Endothelial cell (in vitro differentiated cells): ENCODE measurements around the gene PALD1. TPM values are rescaled to one million over a fixed set of nuclear protein-coding genes. Genes with fewer than 3 reads are reported as not detected.

Experiments used
- DNase-seq: peaks from one replicate; pipeline ENCODE4 v3.0.0; 2021; ENCODE audit warnings: low spot score
- H3K27ac Mint-ChIP-seq: one replicate; pipeline ENCODE4 v1.8.0; 2021; ENCODE audit warnings: mixed read lengths, inconsistent platforms; ENCODE audit not compliant: unreplicated experiment
- H3K27me3 Mint-ChIP-seq: one replicate; pipeline ENCODE4 v1.8.0; 2021; ENCODE audit warnings: mild to moderate bottlenecking, moderate library complexity, mixed read lengths, inconsistent platforms; ENCODE audit not compliant: unreplicated experiment
- H3K36me3 Mint-ChIP-seq: one replicate; pipeline ENCODE4 v1.8.0; 2021; ENCODE audit warnings: mild to moderate bottlenecking, low read depth, mixed read lengths, inconsistent platforms; ENCODE audit not compliant: unreplicated experiment
- H3K4me1 Mint-ChIP-seq: one replicate; pipeline ENCODE4 v1.8.0; 2021; ENCODE audit warnings: mild to moderate bottlenecking, mixed read lengths, inconsistent platforms; ENCODE audit not compliant: unreplicated experiment
- H3K4me3 Mint-ChIP-seq: one replicate; pipeline ENCODE4 v1.8.0; 2021; ENCODE audit warnings: mild to moderate bottlenecking, mixed read lengths, inconsistent platforms; ENCODE audit not compliant: unreplicated experiment
- H3K9me3 Mint-ChIP-seq: one replicate; pipeline ENCODE4 v1.8.0; 2021; ENCODE audit warnings: mixed read lengths, inconsistent platforms; ENCODE audit not compliant: unreplicated experiment
- CTCF ChIP-seq: fragments of 200-600 bp; sonication (generic); IDR thresholded peaks from one replicate; pipeline ENCODE4 v1.5.0; 2021; ENCODE audit warnings: antibody characterized with exemption; ENCODE audit not compliant: unreplicated experiment
- total RNA-seq: library from RNA; stranded (reverse); fragmentation: NEBNext Ultra II Directional; extraction: Animal tissue kit (Norgen Biotek cat#: 25700); gene quantifications from one replicate; pipeline ENCODE4 v1.2.1, GENCODE V29; 2021; ENCODE audit not compliant: unreplicated experiment

Gene PALD1
- total RNA-seq, 1 donor from 2014 or later: 166 TPM

- H3K4me3 Mint-ChIP-seq: no peak overlapping the region
- peaks cover 43% of the 10 kb centered on the region for H3K36me3 Mint-ChIP-seq
- peaks cover 48% of the 10 kb centered on the region for H3K4me1 Mint-ChIP-seq
- no peaks in the 10 kb centered on the region for H3K9me3 Mint-ChIP-seq
- DNase-seq: peak; percentile 55
- TF ChIP-seq CTCF: no peak
- peaks cover 24% of the 10 kb centered on the region for H3K27me3 Mint-ChIP-seq
- peak overlapping the region; percentile 13 for H3K27ac Mint-ChIP-seq
Observed at GRCh38 chr10:70537398-70538194, 59.0 kb downstream of the PALD1 start.

GRCh38 chr10:70538195-70538520 lies 59.6 kb downstream of the PALD1 start:
- H3K4me1 Mint-ChIP-seq: peaks cover 44% of the 10 kb centered on the region
- H3K9me3 Mint-ChIP-seq: no peaks in the 10 kb centered on the region
- TF ChIP-seq CTCF: no peak
- H3K4me3 Mint-ChIP-seq: no peak overlapping the region
- peaks cover 45% of the 10 kb centered on the region for H3K36me3 Mint-ChIP-seq
- H3K27ac Mint-ChIP-seq: no peak overlapping the region
- DNase-seq: no peak
- H3K27me3 Mint-ChIP-seq: peaks cover 24% of the 10 kb centered on the region

- no peak overlapping the region for H3K27ac Mint-ChIP-seq
- no peak for TF ChIP-seq CTCF
- H3K4me3 Mint-ChIP-seq: no peak overlapping the region
- no peak for DNase-seq
- H3K9me3 Mint-ChIP-seq: no peaks in the 10 kb centered on the region
- peaks cover 25% of the 10 kb centered on the region for H3K27me3 Mint-ChIP-seq
- H3K36me3 Mint-ChIP-seq: peaks cover 46% of the 10 kb centered on the region
- peaks cover 38% of the 10 kb centered on the region for H3K4me1 Mint-ChIP-seq
Observed at GRCh38 chr10:70538731-70539338, 60.3 kb downstream of the PALD1 start.

GRCh38 chr10:70539471-70539870 lies 60.9 kb downstream of the PALD1 start:
- peaks cover 51% of the 10 kb centered on the region for H3K36me3 Mint-ChIP-seq
- peak overlapping the region; percentile 81 for H3K4me3 Mint-ChIP-seq
- H3K4me1 Mint-ChIP-seq: peaks cover 33% of the 10 kb centered on the region
- H3K27me3 Mint-ChIP-seq: peaks cover 29% of the 10 kb centered on the region
- no peak for TF ChIP-seq CTCF
- no peak for DNase-seq
- H3K27ac Mint-ChIP-seq: peak overlapping the region; percentile 45
- no peaks in the 10 kb centered on the region for H3K9me3 Mint-ChIP-seq
